Measurements from ENCODE around the gene RNF115.
"Not testable (repeated sequence)": the region's sequence is repeated elsewhere in the genome, so short reads cannot be mapped to it uniquely, and the experiment has no call there.

The RNF115 gene

DNA sequence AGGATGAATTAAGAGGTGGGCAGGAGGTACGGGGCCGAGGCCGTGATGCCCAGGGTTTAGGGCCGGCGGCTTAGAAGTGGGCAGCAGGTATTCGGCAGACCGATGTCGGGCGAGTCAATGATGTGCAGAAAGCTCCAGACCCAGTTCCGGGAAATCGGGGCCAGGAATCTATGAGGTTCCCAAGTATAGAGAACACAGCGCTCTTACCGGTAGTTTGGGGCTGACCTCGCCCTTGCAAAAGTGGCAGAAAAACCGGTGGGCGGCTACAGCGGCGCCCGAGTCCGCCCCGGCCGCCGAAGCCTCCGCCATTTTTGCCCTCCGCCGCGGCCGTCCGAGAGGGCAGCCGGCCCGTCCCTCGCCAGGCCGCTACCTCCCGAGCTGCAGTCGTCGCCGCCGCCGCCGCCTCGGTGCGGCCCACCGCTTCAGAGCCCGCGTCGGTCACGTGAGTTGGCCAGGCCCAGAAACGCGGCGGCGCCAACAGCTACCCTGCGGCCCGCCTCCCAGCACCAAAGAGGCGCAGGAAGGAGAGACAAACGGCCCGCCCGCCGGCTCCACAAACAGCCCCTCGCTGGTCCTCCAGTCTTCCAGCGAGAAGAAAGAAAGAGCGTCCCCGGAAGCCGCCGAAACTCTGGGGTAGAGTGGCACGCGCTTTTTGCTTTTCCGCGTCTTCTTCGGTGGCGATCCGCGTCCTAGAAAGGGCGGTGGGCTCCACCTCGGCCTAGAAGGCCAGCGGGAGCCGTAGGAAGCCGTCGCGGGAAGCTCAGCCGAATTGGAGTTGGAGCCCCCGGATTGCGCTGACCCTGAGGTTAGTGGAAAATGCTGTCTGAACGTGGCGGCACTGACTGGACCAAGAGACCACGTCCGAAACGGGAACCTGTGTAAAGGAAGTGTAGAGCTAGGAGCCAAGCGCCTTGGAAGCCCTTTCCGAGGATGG lies at the start of gene RNF115, which contains the start of gene POLR3C:
Gene RNF115, minus strand, starts transcription at position 531 of the 934 bp plus-strand sequence. Its CDS starts 222 bp downstream, at position 309.
Gene POLR3C, plus strand, starts transcription at position 636 of the 934 bp plus-strand sequence. CDS start 1,577 bp downstream, outside the sequence.
- no peak for FAIRE-seq

DNA sequence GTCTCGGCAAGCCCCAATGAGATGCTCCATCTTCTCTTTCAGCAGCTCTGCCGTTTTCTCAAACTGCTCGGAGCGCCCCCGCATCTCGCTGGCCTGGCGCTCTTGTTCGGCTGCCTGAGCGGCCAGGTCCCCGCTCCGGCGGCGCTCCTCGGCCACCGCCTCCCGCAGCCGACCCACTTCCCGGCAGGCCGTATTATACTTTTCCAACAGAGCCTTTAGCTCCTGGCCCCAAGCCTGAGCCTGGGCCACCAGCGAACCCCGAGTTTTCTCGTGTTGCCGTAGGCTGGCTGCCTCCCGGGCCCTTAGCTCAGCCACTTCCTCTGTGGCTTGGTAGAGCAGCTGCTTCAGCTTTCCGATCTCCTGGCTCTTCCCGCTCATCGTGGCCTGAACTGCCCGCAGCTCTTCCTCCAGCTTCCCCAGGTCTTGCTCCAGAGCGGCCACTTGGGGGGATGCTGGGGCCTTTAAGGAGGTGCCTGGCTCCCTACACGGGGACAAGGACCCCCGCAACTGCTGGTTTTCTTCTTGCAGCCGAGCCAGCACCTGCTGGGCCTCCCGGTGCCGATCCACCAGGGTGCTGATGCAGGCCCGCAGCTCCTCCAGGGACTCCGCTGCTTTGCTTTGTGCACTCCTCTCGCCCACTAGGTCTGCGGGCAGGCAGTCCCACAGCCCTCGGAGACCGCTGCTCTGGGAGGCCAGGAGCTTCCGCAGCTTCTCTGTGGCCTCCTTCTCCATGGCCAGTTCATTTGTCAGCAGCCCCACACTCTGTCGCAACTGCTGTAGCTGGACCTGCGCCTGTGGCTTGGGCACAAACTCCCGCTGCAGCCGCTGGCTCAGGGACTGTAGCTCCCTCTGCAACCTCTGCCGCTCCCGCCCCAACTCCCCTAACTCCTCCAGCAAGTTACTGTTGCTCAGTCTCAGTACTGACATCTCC lies 48.4 kb upstream of the RNF115 start:
- FAIRE-seq, result no peak

GRCh38 chr1:145868232-145868631 lies 44.3 kb upstream of the RNF115 start:
- FAIRE-seq, result no peak

- FAIRE-seq, result no peak
These were observed 39.6 kb upstream of the RNF115 start for GRCh38 chr1:145863282-145864018.

GRCh38 chr1:145859491-145860023 lies 35.7 kb upstream of the RNF115 start:
- no peak for FAIRE-seq

DNA sequence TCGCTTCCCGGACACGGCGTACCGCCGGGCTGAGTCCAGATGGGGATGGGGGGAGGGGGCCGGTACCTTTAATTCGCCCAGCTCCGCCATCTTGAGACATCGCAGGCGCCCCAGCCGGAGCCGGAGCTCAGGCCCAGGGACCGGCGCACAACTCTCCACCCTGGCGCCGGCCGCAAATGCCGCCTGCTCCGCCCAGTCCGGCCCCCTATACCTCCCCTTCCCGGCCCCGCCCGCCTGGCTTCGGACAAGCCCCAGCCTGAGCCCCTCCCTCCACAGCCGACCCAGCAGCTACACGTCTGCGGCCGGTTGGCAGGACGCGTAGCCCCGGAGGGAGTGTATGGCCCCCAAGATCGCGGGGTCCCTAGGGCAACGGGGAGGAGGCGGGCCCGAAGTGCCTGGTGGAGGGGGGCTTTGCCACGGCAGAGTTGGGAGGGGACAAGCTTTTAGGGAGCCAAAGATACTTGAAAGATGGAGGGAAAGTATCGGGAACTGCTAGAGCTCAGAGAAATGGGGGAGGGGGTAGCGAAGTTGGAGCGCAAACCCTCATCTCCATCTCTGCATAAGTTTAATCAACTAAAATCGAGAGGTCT lies 35.1 kb upstream of the RNF115 start, which contains the start of gene PIAS3:
Gene PIAS3, minus strand, starts transcription at position 181 of the 590 bp plus-strand sequence. Its CDS starts 91 bp downstream, at position 90.
- peak; percentile 71 for FAIRE-seq

DNA sequence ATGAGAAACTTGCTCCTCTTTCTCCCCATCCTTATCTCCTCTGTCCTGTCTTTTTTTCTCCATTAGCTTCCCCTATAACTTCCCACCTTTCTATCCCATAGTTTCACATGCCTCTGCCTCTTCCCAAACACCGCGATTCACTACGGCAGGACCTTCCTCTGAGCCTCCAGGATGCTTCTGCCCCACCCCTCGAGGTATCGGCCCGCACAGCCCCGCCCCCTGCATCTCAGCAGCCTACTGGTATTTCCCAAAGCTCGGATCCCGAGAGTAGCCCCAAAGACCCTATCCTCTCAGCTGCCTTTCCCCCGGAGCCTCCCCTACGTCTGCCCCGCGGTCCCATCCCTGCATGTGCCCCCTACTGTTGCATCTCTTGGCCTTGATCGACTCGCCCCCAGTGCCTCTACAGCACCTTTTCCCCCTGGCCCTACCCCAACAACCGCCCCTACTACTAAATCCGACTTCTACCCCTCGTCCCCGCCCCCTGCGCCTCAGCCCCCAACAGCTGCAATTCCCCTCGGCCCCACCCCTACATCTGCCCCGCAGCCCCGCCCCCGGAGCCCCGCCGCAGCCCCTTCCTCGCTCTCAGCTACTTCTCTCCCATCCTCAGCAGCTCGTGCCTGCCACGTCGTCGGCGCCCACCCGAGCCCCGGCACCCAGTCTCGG lies 34.5 kb upstream of the RNF115 start:
- no peak for FAIRE-seq

DNA sequence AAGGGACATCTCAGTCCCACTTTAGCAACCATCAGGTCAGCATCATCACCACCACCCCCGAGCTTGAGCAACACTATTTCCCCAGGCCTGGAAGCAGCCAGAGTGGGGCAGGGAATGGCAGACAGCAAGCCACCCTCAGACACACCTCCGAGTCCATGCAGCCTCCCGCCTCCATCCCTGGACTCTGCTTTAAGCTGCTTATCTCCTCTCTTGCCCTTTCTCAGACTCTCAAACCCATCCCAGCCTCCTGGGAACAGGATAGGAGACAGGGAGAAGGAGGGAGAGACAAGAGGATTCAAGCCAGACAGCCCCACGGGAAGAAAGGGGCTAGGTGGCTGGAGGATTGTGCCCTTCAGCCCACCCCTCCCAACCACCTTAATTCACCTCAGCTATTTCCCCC lies 33.3 kb upstream of the RNF115 start:
- no peak for FAIRE-seq

DNA sequence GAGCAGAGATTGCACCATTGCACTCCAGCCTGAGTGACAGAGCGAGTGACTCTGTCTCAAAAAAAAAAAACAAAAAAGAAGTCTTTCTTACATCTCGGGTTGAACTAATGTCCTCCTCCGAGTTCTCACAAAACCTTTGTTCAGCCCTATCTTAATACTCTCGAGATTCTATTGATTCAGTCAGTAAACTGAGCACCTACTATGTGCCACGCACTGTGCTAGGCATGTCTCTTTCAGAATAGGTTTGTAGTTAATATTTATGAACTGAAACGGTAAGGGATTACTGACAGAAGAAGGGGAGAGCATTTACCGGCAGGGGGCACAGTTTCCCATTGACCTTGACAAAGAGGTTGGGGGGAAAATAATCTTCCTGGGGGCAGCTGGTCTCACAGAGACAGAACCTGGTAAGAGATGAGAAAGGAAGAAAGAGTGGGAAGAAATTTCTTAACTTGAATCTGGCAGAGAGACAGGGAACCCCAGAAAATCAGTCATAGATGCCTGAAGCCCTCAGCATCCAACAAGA lies 31.6 kb upstream of the RNF115 start:
- FAIRE-seq, result no peak

GRCh38 chr1:145849356-145850160 lies 25.7 kb upstream of the RNF115 start:
- no peak for FAIRE-seq

DNA sequence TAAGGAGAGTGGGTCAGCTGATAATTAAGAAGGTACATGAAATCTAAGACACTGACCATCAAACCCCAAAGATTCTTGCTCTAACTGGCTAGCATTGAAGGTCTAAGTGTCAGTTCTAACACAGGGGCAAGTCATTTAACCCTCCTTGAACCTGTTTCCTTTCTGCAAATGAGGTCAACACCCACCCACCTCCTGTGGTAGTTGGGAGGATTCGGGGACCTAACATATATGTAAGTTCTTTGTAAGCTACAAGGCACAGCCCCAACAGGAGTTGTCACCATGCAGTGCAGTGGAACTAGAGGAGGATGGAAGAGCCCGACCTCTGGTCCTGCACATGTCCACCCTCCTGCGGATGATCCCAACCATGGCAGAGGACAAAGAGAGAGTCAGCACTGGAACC lies 23.9 kb upstream of the RNF115 start:
- FAIRE-seq, result no peak

DNA sequence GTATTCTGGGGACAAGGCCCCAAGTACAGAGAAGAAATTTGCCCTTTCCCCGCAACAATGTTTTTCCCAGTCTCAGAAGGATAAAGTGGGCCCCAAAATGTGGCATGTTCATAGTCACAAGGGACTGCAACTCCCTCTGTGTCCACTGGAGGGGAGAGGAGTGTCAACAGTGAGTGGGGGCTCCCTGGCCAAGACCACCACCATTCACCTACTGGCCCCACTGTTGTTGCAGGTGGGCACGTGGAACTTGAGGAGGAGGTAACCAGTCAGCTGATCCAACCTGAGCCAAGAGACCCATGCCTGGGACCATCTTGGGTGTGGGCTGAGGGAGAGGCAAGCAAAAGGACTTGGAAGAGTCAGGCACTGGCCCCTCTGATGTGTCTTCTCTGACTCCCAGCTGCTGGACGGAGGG lies 22.3 kb upstream of the RNF115 start:
- no peak for FAIRE-seq

DNA sequence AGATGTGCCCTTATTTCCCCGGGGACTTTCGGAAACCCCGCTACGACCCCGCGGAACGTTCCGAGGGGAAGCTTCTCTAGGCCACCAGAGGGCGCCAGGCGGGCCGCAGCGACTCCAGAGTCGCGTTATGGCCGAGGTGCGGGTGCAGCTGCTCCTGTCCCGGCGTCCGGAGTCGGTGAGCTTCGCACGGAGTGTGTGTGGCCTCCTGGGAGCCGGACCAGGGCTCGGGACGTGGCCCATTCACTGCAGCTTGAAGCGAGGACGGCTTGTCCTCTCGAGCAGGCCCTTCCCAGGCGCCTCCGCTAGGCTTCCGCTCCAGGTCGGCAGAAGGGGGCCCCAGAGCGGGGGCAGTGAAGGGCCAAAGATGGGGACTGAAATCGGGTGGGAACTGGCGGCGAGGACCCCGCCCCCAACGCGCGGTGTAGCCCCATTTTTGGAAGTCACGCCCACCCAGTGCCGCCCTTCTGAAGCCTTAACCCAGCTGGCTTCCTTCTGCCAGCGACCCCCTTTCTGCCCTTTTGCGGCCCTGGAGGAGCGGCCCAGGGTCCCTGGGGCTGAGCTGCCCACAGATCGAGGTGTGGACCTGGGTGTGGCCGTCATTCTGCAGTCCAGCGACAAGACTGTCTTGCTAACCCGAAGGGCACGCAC lies 21.7 kb upstream of the RNF115 start, which contains the start of gene NUDT17:
Gene NUDT17, plus strand, starts transcription at position 117 of the 648 bp plus-strand sequence. Its CDS starts 11 bp downstream, at position 128.
- no peak for FAIRE-seq

DNA sequence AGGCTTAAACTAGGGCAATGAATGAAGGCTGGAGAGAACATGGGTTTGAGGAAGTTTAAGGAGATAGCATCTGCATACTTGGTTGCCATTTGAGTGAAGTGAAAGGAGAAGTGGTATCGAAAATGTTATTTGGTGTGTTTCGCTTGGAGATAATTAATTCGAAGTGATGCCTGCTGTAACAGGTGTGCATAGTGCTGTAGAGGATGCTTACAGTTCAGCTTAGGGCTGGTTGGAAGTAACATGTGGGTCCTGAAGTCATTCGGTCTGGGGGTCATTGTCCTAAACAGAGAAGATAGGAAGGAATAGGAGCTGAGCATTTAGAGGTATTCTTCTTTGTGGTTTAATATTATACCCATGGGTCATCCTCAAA lies 21.2 kb upstream of the RNF115 start:
- no peak for FAIRE-seq

DNA sequence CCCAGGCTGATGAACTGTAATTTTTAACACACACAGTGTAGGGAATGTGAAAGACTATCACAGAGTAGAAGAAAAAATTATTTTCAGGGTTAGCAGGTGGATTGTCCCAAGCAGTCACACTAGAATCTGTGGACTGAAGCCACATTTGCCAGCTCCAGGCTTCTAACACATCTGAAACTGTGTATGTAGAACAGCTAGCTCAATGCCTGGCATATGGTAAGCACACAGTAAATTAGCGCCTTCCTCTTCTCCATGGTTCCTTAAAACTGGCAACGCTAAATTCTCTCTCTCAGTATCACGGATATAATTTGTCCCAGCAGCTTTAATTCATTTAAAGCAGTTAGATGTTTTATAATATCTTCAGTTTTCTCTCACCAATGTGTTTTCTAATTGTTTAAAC lies 19.1 kb upstream of the RNF115 start:
- no peak for FAIRE-seq

DNA sequence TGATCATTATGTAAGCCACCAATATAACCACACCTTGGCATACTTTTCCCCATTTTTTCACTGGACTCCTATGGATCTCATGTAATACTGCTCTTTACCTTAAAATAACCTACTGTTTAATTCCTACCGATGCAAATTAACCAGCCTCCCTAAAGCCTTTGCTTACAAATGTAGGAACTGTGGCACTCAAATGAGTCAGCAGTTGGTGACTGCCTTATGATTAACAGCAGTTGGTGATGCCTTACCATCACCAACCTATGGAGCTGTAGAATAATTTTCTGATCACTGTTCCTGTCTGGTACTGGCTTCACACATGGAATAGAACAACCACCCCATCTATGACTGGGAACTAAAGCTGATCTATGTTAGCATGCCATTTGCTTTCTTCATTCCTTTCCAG lies 13.8 kb upstream of the RNF115 start:
- FAIRE-seq, result no peak

GRCh38 chr1:145830810-145831209 lies 6.9 kb upstream of the RNF115 start:
- not testable (repeated sequence) for FAIRE-seq

- no peak for FAIRE-seq
These were observed 4.6 kb upstream of the RNF115 start for GRCh38 chr1:145828367-145829026.

DNA sequence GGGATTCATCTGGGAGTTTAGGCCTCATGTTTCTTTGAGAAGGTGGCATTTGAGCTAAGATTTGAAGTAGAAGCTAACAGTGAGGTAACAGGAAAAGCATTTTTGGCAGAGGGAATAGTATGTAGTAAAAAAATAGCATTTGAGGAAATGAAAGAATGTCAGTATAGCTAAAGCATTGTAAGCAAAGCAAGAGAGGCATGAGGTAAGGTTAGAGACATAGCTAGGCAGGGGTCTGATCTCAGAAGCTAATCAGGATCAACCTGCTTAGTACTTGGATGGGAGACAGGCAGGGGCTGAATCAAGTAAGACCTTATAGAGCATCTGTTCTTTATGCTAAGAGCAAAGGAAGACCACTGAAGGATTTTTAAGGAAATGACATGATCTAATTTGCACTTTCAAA lies 4.1 kb upstream of the RNF115 start:
- no peak for FAIRE-seq

Measured in A204.1 (cell line).